NCI-H1694 (cell line): Measurements from ENCODE around the gene LARP6.
"Not testable (repeated sequence)": the region's sequence is repeated elsewhere in the genome, so short reads cannot be mapped to it uniquely, and the experiment has no call there.

Experiments used
- DNase-seq: peaks from one replicate; lab custom pipeline; 2025; lab: John Stamatoyannopoulos, UW

LARP6 gene

GRCh38 chr15:70853973-70854665 lies at the start of gene LARP6:
LARP6 (minus strand) TSS chr15:70854157; CDS start chr15:70854088, 69 bp downstream.
- no peak for DNase-seq

- no peak for DNase-seq
Observed at GRCh38 chr15:70902107-70902506, 48.1 kb upstream of the LARP6 start.

- DNase-seq = no peak
Observed at GRCh38 chr15:70892912-70893560, 39.1 kb upstream of the LARP6 start.

- DNase-seq = peak; percentile 79
Observed at GRCh38 chr15:70892002-70892911, 38.3 kb upstream of the LARP6 start, which contains the start of the genes LRRC49 and THAP10. LRRC49 (plus strand) TSS chr15:70892826; CDS start chr15:70892895, 69 bp downstream. THAP10 (minus strand) TSS chr15:70892433; CDS start chr15:70892272, 161 bp downstream.

GRCh38 chr15:70882361-70882760 lies 28.4 kb upstream of the LARP6 start:
- DNase-seq = no peak

GRCh38 chr15:70880781-70881180 lies 26.8 kb upstream of the LARP6 start:
- DNase-seq = no peak

GRCh38 chr15:70879401-70879800 lies 25.4 kb upstream of the LARP6 start:
- DNase-seq = no peak

GRCh38 chr15:70876683-70877082 lies 22.7 kb upstream of the LARP6 start:
- no peak for DNase-seq

- DNase-seq = no peak
Observed at GRCh38 chr15:70876011-70876410, 22.1 kb upstream of the LARP6 start.

- no peak for DNase-seq
Observed at GRCh38 chr15:70875001-70875782, 21.2 kb upstream of the LARP6 start.

- no peak for DNase-seq
Observed at GRCh38 chr15:70873232-70874054, 19.5 kb upstream of the LARP6 start.

GRCh38 chr15:70871490-70871889 lies 17.5 kb upstream of the LARP6 start:
- DNase-seq = not testable (repeated sequence)

GRCh38 chr15:70870051-70870450 lies 16.1 kb upstream of the LARP6 start:
- no peak for DNase-seq

GRCh38 chr15:70869346-70869745 lies 15.4 kb upstream of the LARP6 start:
- no peak for DNase-seq

- DNase-seq = no peak
Observed at GRCh38 chr15:70867911-70868467, 14.0 kb upstream of the LARP6 start.

GRCh38 chr15:70866982-70867641 lies 13.2 kb upstream of the LARP6 start:
- no peak for DNase-seq

GRCh38 chr15:70863450-70864218 lies 9.7 kb upstream of the LARP6 start:
- DNase-seq = no peak

GRCh38 chr15:70859998-70860397 lies 6.0 kb upstream of the LARP6 start:
- DNase-seq = no peak

GRCh38 chr15:70859322-70859908 lies 5.5 kb upstream of the LARP6 start:
- no peak for DNase-seq
